PC-3 (cell line): ENCODE measurements around the gene FAM180B. TPM values are rescaled to one million over a fixed set of nuclear protein-coding genes. Genes with fewer than 3 reads are reported as not detected.

ENCODE experiments used
- ATAC-seq: fragments of 200-7000 bp; cut with Tn5 transposase; 2 replicates; pipeline ENCODE4 v1.9.1; 2020; ENCODE audit warnings: mild to moderate bottlenecking, moderate library complexity
- BruUV-seq: library from RNA; stranded (reverse); fragments of 400-500 nt; replicated peaks from 2 replicates; lab custom pipeline; 2021; lab: Mats Ljungman, UMichigan
- CTCF ChIA-PET: fragments of 300-600 bp; sonication (Branson Sonifier 250); formaldehyde crosslinking; loops from one replicate; lab custom pipeline; 2022; ENCODE audit warnings: antibody characterized with exemption; lab: Charles Lee
- POLR2A ChIA-PET: fragments of 300-600 bp; sonication (Branson Sonifier 250); formaldehyde crosslinking; loops from one replicate; lab custom pipeline; 2022; ENCODE audit warnings: antibody characterized with exemption; ENCODE audit not compliant: unreplicated experiment; lab: Charles Lee
- DNase-seq: peaks from one replicate; pipeline ENCODE4 v3.0.0-alpha.2; 2015
- H2AFZ ChIP-seq: fragments of 300-600 bp; sonication (generic); 2 replicates; pipeline ENCODE4 v1.6.0; 2016; ENCODE audit warnings: antibody characterized with exemption, low read length
- H3F3A ChIP-seq: fragments of 300-600 bp; sonication (generic); one replicate; pipeline ENCODE4 v1.6.0; 2017; ENCODE audit warnings: antibody characterized with exemption, low read length, control low read depth, mild to moderate bottlenecking; ENCODE audit not compliant: unreplicated experiment
- H3K27ac ChIP-seq: fragments of 300-600 bp; sonication (generic); 2 replicates; pipeline ENCODE4 v1.5.1; 2016; ENCODE audit warnings: mild to moderate bottlenecking, low read length
- H3K27me3 ChIP-seq: fragments of 300-600 bp; sonication (generic); 2 replicates; pipeline ENCODE4 v1.6.1; 2016; ENCODE audit warnings: low read length, mixed read lengths
- H3K36me3 ChIP-seq: fragments of 300-600 bp; sonication (generic); 2 replicates; pipeline ENCODE4 v1.6.1; 2016; ENCODE audit warnings: low read depth, mixed run types, low read length, mixed read lengths
- H3K4me1 ChIP-seq: fragments of 300-600 bp; sonication (generic); 2 replicates; pipeline ENCODE4 v1.5.1; 2016; ENCODE audit warnings: low read length; ENCODE audit not compliant: insufficient read depth
- H3K4me2 ChIP-seq: fragments of 300-600 bp; sonication (generic); 2 replicates; pipeline ENCODE4 v1.6.0; 2016; ENCODE audit warnings: low read length
- H3K4me3 ChIP-seq: fragments of 300-600 bp; sonication (generic); 2 replicates; pipeline ENCODE4 v1.5.1; 2016; ENCODE audit warnings: mild to moderate bottlenecking, low read length, mixed read lengths
- H3K79me2 ChIP-seq: fragments of 300-600 bp; sonication (generic); 2 replicates; pipeline ENCODE4 v1.6.1; 2017; ENCODE audit warnings: low read length, mixed read lengths
- H3K9ac ChIP-seq: fragments of 300-600 bp; sonication (generic); 2 replicates; pipeline ENCODE4 v1.6.0; 2016; ENCODE audit warnings: mild to moderate bottlenecking, low read length
- H3K9me2 ChIP-seq: fragments of 300-600 bp; sonication (generic); replicated peaks from 2 replicates; pipeline ENCODE4 v1.6.1; 2016; ENCODE audit warnings: mixed run types, low read length, mixed read lengths
- H3K9me3 ChIP-seq: fragments of 300-600 bp; sonication (generic); 2 replicates; pipeline ENCODE4 v1.6.1; 2016; ENCODE audit warnings: low read length, mixed read lengths
- H4K20me1 ChIP-seq: fragments of 300-600 bp; sonication (generic); 2 replicates; pipeline ENCODE4 v1.6.1; 2016; ENCODE audit warnings: low read length, mixed read lengths
- EZH2 ChIP-seq: fragments of 300-600 bp; sonication (generic); IDR thresholded peaks from one replicate; pipeline ENCODE4 v1.6.1; 2017; ENCODE audit warnings: antibody characterized with exemption, mild to moderate bottlenecking, low read length; ENCODE audit not compliant: unreplicated experiment
- EZH2phosphoT487 ChIP-seq: fragments of 300-600 bp; sonication (generic); IDR thresholded peaks from 2 replicates; pipeline ENCODE4 v1.6.1; 2018; ENCODE audit warnings: mild to moderate bottlenecking, antibody characterized with exemption, low read length, borderline replicate concordance
- intact Hi-C: fragments of 100-400 bp; cut with micrococcal nuclease; formaldehyde crosslinking; loops from 2 replicates; pipeline ENCODE4 v1.9.0; 2023
- total RNA-seq: library from RNA; depleted of rRNA; stranded (reverse); fragments of >200 nt; gene quantifications from 2 replicates; pipeline ENCODE4 v1.2.3, GENCODE V29; 2014
- TF ChIP-seq, protein P1 (sequence below): fragments of 300-600 bp; sonication (generic); conservative IDR thresholded peaks from 2 replicates; pipeline ENCODE4 v1.5.1; 2017; ENCODE audit warnings: antibody characterized with exemption, low read depth, mild to moderate bottlenecking, low read length

FAM180B gene
- total RNA-seq, 1 experiment from 2014 or later: not detected

DNA sequence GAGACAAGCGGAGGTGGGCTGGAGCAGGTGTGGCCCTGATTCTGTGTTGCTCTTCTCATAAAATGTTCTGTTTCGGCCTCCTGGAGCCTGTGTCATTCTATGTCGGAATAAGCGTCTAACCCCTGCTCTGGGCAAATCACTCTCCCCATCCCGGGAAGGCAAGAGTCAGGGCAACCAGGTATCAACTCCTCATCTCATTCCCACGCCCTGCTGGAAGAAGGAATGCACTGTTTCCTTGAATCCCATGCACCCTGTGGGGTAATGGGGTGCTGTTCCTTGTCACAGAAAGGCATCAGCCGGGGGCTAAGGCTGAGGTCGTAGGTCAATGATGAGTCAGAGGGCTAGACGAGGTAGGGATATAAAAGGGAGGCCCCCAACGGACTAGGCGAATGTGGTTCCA, 2.6 kb downstream of the FAM180B start:
- no peak for ATAC-seq
- Histone ChIP-seq H4K20me1 (no peaks in the 10 kb centered on the region), H3K79me2 (no peaks in the 10 kb centered on the region), H3K4me2 (no peak overlapping the region), H3K36me3 (0 out of 2 replicates have a peak, but pooled peaks cover 3% of the 10 kb centered on the region), H2AFZ (no peak overlapping the region), H3K27me3 (peaks cover 11% of the 10 kb centered on the region), H3K9ac (no peak overlapping the region), H3K27ac (no peak overlapping the region), H3K4me3 (no peak overlapping the region), H3F3A (no peaks in the 10 kb centered on the region), H3K9me2 (no peaks in the 10 kb centered on the region), H3K9me3 (no peaks in the 10 kb centered on the region), H3K4me1 (no peaks in the 10 kb centered on the region)
- ChIA-PET POLR2A (no interaction called here), CTCF (no interaction called here)
- TF ChIP-seq EZH2: no peak
- no peak for TF ChIP-seq EZH2phosphoT487
- intact Hi-C loops: no loop called here
- DNase-seq: no peak
- BruUV-seq: no TSS peak

DNA sequence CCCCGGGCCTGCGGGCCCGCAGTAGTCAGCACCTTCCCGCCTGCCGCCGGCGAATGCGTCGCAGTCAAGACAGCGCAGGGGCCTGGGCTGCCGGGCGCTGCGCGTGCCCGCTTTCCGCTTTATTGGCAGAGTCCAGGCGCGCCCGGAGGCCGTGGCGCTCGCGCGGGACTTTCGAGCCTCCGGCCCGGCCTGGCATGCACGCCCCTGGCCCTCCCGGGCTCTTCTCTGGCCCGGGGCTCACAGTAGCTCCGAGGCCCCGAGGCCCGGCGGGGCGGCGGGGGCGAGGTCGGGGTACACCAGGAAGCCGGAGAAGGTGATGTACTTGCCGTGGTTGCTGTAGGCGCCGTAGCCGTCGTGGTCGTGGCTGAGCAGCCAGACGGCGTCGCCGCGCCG, 3.1 kb downstream of the FAM180B start:
- intact Hi-C loops: no loop called here
- CTCF ChIA-PET: no interaction called here
- Histone ChIP-seq H3K27me3 (peaks cover 15% of the 10 kb centered on the region), H3K4me2 (no peak overlapping the region), H3K9me3 (no peaks in the 10 kb centered on the region), H3K9me2 (no peaks in the 10 kb centered on the region), H3K4me3 (no peak overlapping the region), H3K4me1 (no peaks in the 10 kb centered on the region), H4K20me1 (no peaks in the 10 kb centered on the region), H3K36me3 (no peaks in the 10 kb centered on the region), H3K79me2 (no peaks in the 10 kb centered on the region), H3K9ac (no peak overlapping the region), H3F3A (no peaks in the 10 kb centered on the region), H2AFZ (no peak overlapping the region), H3K27ac (no peak overlapping the region)
- no peak for ATAC-seq
- POLR2A ChIA-PET: no interaction called here
- BruUV-seq: no TSS peak
- no peak for DNase-seq
- TF ChIP-seq EZH2 (no peak), EZH2phosphoT487 (no peak)
- TF ChIP-seq, protein P1, sequence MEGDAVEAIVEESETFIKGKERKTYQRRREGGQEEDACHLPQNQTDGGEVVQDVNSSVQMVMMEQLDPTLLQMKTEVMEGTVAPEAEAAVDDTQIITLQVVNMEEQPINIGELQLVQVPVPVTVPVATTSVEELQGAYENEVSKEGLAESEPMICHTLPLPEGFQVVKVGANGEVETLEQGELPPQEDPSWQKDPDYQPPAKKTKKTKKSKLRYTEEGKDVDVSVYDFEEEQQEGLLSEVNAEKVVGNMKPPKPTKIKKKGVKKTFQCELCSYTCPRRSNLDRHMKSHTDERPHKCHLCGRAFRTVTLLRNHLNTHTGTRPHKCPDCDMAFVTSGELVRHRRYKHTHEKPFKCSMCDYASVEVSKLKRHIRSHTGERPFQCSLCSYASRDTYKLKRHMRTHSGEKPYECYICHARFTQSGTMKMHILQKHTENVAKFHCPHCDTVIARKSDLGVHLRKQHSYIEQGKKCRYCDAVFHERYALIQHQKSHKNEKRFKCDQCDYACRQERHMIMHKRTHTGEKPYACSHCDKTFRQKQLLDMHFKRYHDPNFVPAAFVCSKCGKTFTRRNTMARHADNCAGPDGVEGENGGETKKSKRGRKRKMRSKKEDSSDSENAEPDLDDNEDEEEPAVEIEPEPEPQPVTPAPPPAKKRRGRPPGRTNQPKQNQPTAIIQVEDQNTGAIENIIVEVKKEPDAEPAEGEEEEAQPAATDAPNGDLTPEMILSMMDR: no peak

DNA sequence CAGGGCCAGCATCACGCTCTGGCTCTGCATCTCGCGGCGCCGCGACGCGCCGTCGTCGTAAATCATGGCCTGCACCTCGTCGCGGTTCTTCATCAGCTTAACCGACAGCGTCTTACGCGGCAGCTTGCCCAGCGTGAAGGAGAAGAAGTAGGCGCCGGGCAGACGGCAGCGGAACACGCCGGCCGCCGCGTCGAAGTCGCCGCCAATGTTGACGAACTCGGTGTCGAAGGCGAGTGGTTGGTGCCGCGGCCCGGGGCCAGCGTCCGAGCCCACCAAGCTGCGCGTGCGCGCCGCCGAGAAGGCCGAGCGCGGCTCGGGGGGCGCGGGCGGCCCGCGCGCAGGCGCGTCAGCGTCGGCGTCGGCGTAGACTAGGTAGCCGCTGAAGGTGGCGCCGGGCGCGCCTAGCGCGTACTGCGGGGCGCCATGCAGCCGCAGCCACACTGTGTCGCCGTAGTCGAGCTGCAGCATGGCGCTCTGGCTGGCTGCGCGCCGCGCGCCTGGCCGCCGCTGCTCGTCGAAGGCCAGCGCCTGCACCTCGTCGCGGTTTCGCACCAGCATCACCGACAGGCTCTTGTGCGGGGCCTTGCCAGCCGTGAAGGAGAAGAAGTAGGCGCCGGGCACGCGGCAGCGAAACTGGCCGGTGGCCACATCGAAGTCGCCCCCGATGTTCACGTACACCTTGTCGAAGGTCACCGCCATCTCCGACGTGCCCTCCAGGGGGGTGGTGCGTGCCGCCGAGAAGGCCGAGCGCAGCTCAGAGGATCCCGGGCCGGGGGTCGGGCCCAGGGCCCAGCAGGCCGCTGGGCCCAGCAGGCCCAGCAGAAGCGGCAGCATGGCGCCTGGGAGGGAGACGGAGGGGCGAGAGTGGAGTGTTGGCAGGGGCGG, 3.7 kb downstream of the FAM180B start:
- Histone ChIP-seq H3K9me2 (no peaks in the 10 kb centered on the region), H3K27me3 (peaks cover 15% of the 10 kb centered on the region), H3K79me2 (no peaks in the 10 kb centered on the region), H3K9ac (no peak overlapping the region), H3K27ac (no peak overlapping the region), H3K4me2 (no peak overlapping the region), H4K20me1 (no peaks in the 10 kb centered on the region), H2AFZ (no peak overlapping the region), H3K4me1 (no peaks in the 10 kb centered on the region), H3K36me3 (no peaks in the 10 kb centered on the region), H3F3A (no peaks in the 10 kb centered on the region), H3K9me3 (no peaks in the 10 kb centered on the region), H3K4me3 (no peak overlapping the region)
- DNase-seq (no peak), ATAC-seq (no peak)
- no TSS peak for BruUV-seq
- ChIA-PET CTCF (no interaction called here), POLR2A (no interaction called here)
- intact Hi-C loops: no loop called here
- TF ChIP-seq, protein P1: no peak
- TF ChIP-seq EZH2phosphoT487 (no peak), EZH2 (no peak)
